Heart left ventricle (tissue), 16 donors: ENCODE results near the gene PHF10. TPM values are rescaled to one million over a fixed set of nuclear protein-coding genes. Genes with fewer than 3 reads are reported as not detected.

Experiments
- ATAC-seq, 4 donors: fragments of 200-7000 bp; cut with Tn5 transposase; one replicate each; pipeline ENCODE4 v1.9.1; 2020 to 2022; ENCODE audit warnings: moderate library complexity in 4 of 4, mild to moderate bottlenecking in 3 of 4, moderate number of reproducible peaks in 1 of 4
- DNase-seq, 5 donors: peaks; one replicate each; pipeline ENCODE4 v3.0.0-alpha.2; 2020
- H3K27ac ChIP-seq, 12 donors: fragments of 200-600 bp; sonication (generic) in 4 of 12; one replicate each; pipeline versions ENCODE4 v1.5.0 to v1.8.0; 2016 to 2022; ENCODE audit warnings: mild to moderate bottlenecking in 2 of 12
- H3K27me3 ChIP-seq, 9 donors: fragments of 200-600 bp; sonication (generic) in 2 of 9; one replicate each; pipeline versions ENCODE4 v1.5.1 to v1.8.0; 2016 to 2022; ENCODE audit warnings: mild to moderate bottlenecking in 3 of 9
- H3K36me3 ChIP-seq, 9 donors: fragments of 200-600 bp; sonication (generic) in 2 of 9; one replicate each; pipeline versions ENCODE4 v1.5.0 to v1.8.0; 2018 to 2022; ENCODE audit warnings: mild to moderate bottlenecking in 2 of 9
- H3K4me1 ChIP-seq, 12 donors: fragments of 200-600 bp; sonication (generic) in 4 of 12; one replicate each; pipeline versions ENCODE4 v1.5.0 to v1.8.0; 2016 to 2022; ENCODE audit warnings: mild to moderate bottlenecking in 3 of 12
- H3K4me3 ChIP-seq, 12 donors: fragments of 200-600 bp; sonication (generic) in 4 of 12; one replicate each; pipeline versions ENCODE4 v1.5.0 to v1.8.0; 2017 to 2022; ENCODE audit warnings: mild to moderate bottlenecking in 9 of 12, moderate library complexity in 4 of 12
- H3K9me3 ChIP-seq, 12 donors: fragments of 200-600 bp; sonication (generic) in 4 of 12; one replicate each; pipeline versions ENCODE4 v1.5.0 to v1.8.0; 2016 to 2022; ENCODE audit warnings: mild to moderate bottlenecking in 1 of 12
- CTCF ChIP-seq, 12 donors: fragments of 200-600 bp; sonication (generic) in 4 of 12; IDR thresholded peaks; one replicate each; pipeline versions ENCODE4 v1.5.0 to v1.8.0; 2018 to 2022; ENCODE audit warnings: antibody characterized with exemption in 12 of 12, mild to moderate bottlenecking in 5 of 12
- POLR2A ChIP-seq, 2 donors: fragments of 450-650 bp; IDR thresholded peaks; one replicate each; pipeline ENCODE4 v1.6.1; 2017; ENCODE audit warnings: antibody characterized with exemption in 2 of 2, mild to moderate bottlenecking in 2 of 2, moderate library complexity in 2 of 2
- WGBS, 4 donors: extraction: QIAGEN DNeasy Blood & Tissue Kit in 2 of 4; methylation state at CpG; one replicate each; pipeline versions ENCODE4 v1.1.5 to v1.1.7; 2013 to 2018; 5-methylcytosine and 5-hydroxymethylcytosine counted together
- intact Hi-C, 10 donors: fragments of 100-400 bp; cut with DNase I; formaldehyde crosslinking; loops; one replicate each; pipeline versions ENCODE4 v1.11.1 to v1.14.2; 2022
- polyA plus RNA-seq, 2 donors: library from polyadenylated mRNA; stranded (reverse); fragments of 200-250 nt; gene quantifications; one replicate each; pipeline ENCODE4 v1.2.3, GENCODE V29; 2013
- total RNA-seq, 9 donors: library from RNA; depleted of rRNA in 2 of 9; stranded (reverse); fragments of >200 nt in 2 of 9; fragmentation: NEBNext Ultra II Directional in 3 of 9; extraction: Animal tissue kit (Norgen Biotek cat#: 25700) in 3 of 9; gene quantifications; one replicate each; pipeline versions ENCODE4 v1.1.0 to v1.2.4, GENCODE V29; 2016 to 2023
- donor health status: ischemic (EF 13 %, LVEDD 7.1; RV severe dilation, severe dysfunction).
- donor health status: healthy with polysubstance abuse.
- donor health status: DM: no; HTN: yes; CAD: no.
- donor health status: DM: no; HTN: no; CAD: no.
- donor health status: ischemic (EF 25% LVEDD 6.9; RV normal size, moderate dysfunction).
- donor health status: ischemic (EF 25% LVEDD 5.7; RV mildly dilated, moderate dysfunction).
- donor health status: healthy.
- donor health status: DM: yes; HTN: yes; CAD: no.
- donor health status: ischemic (EF 35%, LVEDD 5.7; RV mildly dilated, moderate dysfunction).
- donor health status: nonischemic (EF 11% LVEDD 7.7; RV severe dilation, severe dysfunction).
- donor health status: DM: yes; HTN: yes; CAD: no.
- donor health status: PGD.
- donor health status: ischemic (EF 29% LVEDD 5.4; RV normal size, mild dysfunction).
- donor health status: nonischemic (EF 23%, LVEDD 6.1; RV moderate dilation, normal function).

The PHF10 gene
- total and polyA plus RNA-seq, 11 donors: 31.4 to 63.2 (median 50.9) TPM

- Histone ChIP-seq H3K36me3 (peaks cover 0 to 9% (median 0%) of the 10 kb centered on the region in 9 donors), H3K4me1 (peaks cover 0 to 40% (median 20%) of the 10 kb centered on the region in 12 donors), H3K27ac (peak overlapping the region; percentile 59 to 96 (median 90)), H3K27me3 (no peaks in the 10 kb centered on the region), H3K9me3 (no peaks in the 10 kb centered on the region), H3K4me3 (peak overlapping the region; percentile 41 to 94 (median 66))
- peak; percentile 76 to 83 (median 80) for ATAC-seq
- intact Hi-C loops: loop anchor here in 3 of 10 donors (2.0 to 10.0 kb wide), 3 partner anchors 19 to 831 kb away; partner anchors contain the start of genes C6orf120 (in 2 of the 3), WDR27 (in 2 of the 3), PSMB1 (in 1 of the 3) and TBP (in 1 of the 3)
- 0 to 1% (median 0%) methylated on average over 28 to 70 of the region's 70 CpGs for WGBS, 4 donors
- peak; percentile 86 to 91 (median 88) for DNase-seq
- peak in 1 of 2 donors; percentile 9 for TF ChIP-seq POLR2A (IDR thresholded peaks at IDR 0.05)
- no peak for TF ChIP-seq CTCF (IDR thresholded peaks at IDR 0.05)
Measured at GRCh38 chr6:169723200-169723909, 945 bp downstream of the PHF10 start.

- peak overlapping the region; percentile 41 to 94 (median 66) for H3K4me3 ChIP-seq
- 2 to 3% (median 3%) methylated on average over 22 of the region's 22 CpGs for WGBS, 4 donors
- H3K4me1 ChIP-seq: peaks cover 0 to 40% (median 20%) of the 10 kb centered on the region in 12 donors
- peaks cover 0 to 17% (median 0%) of the 10 kb centered on the region in 9 donors for H3K36me3 ChIP-seq
- intact Hi-C loops: loop anchor here in 3 of 10 donors (2.0 to 10.0 kb wide), 3 partner anchors 18 to 832 kb away; partner anchors contain the start of genes C6orf120 (in 2 of the 3), WDR27 (in 2 of the 3), PSMB1 (in 1 of the 3) and TBP (in 1 of the 3)
- no peak for TF ChIP-seq CTCF (IDR thresholded peaks at IDR 0.05)
- no peak for TF ChIP-seq POLR2A (IDR thresholded peaks at IDR 0.05)
- H3K27ac ChIP-seq: peak overlapping the region; percentile 59 to 96 (median 90)
- DNase-seq: peak; percentile 27 to 76 (median 39)
- no peaks in the 10 kb centered on the region for H3K9me3 ChIP-seq
- no peaks in the 10 kb centered on the region for H3K27me3 ChIP-seq
- ATAC-seq: peak; percentile 65 to 85 (median 72)
Measured at GRCh38 chr6:169722362-169723199, 1.7 kb downstream of the PHF10 start.

GRCh38 chr6:169720207-169720855, 4.0 kb downstream of the PHF10 start:
- peaks cover 0 to 36% (median 20%) of the 10 kb centered on the region in 12 donors for H3K4me1 ChIP-seq
- H3K9me3 ChIP-seq: no peaks in the 10 kb centered on the region
- no peak overlapping the region for H3K4me3 ChIP-seq
- no peaks in the 10 kb centered on the region for H3K27me3 ChIP-seq
- intact Hi-C loops: loop anchor here in 1 of 10 donors (10.0 kb wide), 1 partner anchor 834 kb away; the partner anchor contains the start of genes PSMB1 and TBP
- ATAC-seq (no peak), DNase-seq (no peak)
- 89 to 96% (median 93%) methylated on average over 3 of the region's 3 CpGs for WGBS, 4 donors
- H3K27ac ChIP-seq: no peak overlapping the region
- no peak for TF ChIP-seq CTCF (IDR thresholded peaks at IDR 0.05)
- TF ChIP-seq POLR2A (IDR thresholded peaks at IDR 0.05): no peak
- peaks cover 0 to 40% (median 20%) of the 10 kb centered on the region in 9 donors for H3K36me3 ChIP-seq
